ENCODE data around the gene PCBP3.

PCBP3 gene

GRCh38 chr21:45888386-45889009, 245.0 kb downstream of the PCBP3 start:
- ChIA-PET POLR2A (no interaction called here), CTCF (interaction anchor here (0.7 to 1.4 kb wide), 2 partner anchors 9 to 11 kb away, joined by 4 read pairs; no protein-coding TSS in a partner anchor)
- no peak for TF ChIP-seq CTCF (IDR thresholded peaks at IDR 0.05; ENCODE audit: control extremely low read depth, extremely low read depth, low read depth, missing control alignments)
- DNase-seq (ENCODE audit: extremely low spot score) = no peak

- ChIA-PET CTCF (interaction anchor here (1.2 to 1.4 kb wide), 2 partner anchors 9 to 11 kb away, joined by 4 to 7 read pairs; no protein-coding TSS in a partner anchor), POLR2A (no interaction called here)
- TF ChIP-seq CTCF (IDR thresholded peaks at IDR 0.05; ENCODE audit: control extremely low read depth, extremely low read depth, low read depth, missing control alignments) = no peak
- DNase-seq (ENCODE audit: extremely low spot score) = no peak
Measured at GRCh38 chr21:45889256-45889655, 245.7 kb downstream of the PCBP3 start.

- POLR2A ChIA-PET = no interaction called here
- CTCF ChIA-PET = interaction anchor here (1.2 to 1.4 kb wide), 2 partner anchors 9 to 12 kb away, joined by 4 to 7 read pairs; no protein-coding TSS in a partner anchor
- DNase-seq (ENCODE audit: extremely low spot score) = no peak
- TF ChIP-seq CTCF (IDR thresholded peaks at IDR 0.05; ENCODE audit: control extremely low read depth, extremely low read depth, low read depth, missing control alignments) = no peak
Measured at GRCh38 chr21:45889961-45890360, 246.4 kb downstream of the PCBP3 start.

- ChIA-PET CTCF (interaction anchor here (2.7 kb wide), 1 partner anchor 11 kb away, joined by 8 read pairs; no protein-coding TSS in a partner anchor), POLR2A (no interaction called here)
- no peak for TF ChIP-seq CTCF (IDR thresholded peaks at IDR 0.05; ENCODE audit: control extremely low read depth, extremely low read depth, low read depth, missing control alignments)
- DNase-seq (ENCODE audit: extremely low spot score) = no peak
Measured at GRCh38 chr21:45891388-45892155, 248.0 kb downstream of the PCBP3 start.

GRCh38 chr21:45892156-45892915, 248.8 kb downstream of the PCBP3 start:
- no peak for DNase-seq (ENCODE audit: extremely low spot score)
- CTCF ChIA-PET = interaction anchor here (2.7 kb wide), 1 partner anchor 12 kb away, joined by 8 read pairs; no protein-coding TSS in a partner anchor

More at GRCh38 chr21:45892156-45892915, 248.8 kb downstream of the PCBP3 start:
- no peak for TF ChIP-seq CTCF (IDR thresholded peaks at IDR 0.05; ENCODE audit: control extremely low read depth, extremely low read depth, low read depth, missing control alignments)
- POLR2A ChIA-PET = no interaction called here
